ENCODE results near the gene ZNF608.

The ZNF608 gene

GRCh38 chr5:124745007-124745927 lies 1.2 kb downstream of the ZNF608 start:
- H3K27ac Mint-ChIP-seq: no peak overlapping the region
- peaks cover 30% of the 10 kb centered on the region for H3K4me1 Mint-ChIP-seq
- H3K4me3 Mint-ChIP-seq: no peak overlapping the region
- H3K9me3 Mint-ChIP-seq: no peaks in the 10 kb centered on the region
- DNase-seq: no peak
- peaks cover 46% of the 10 kb centered on the region for H3K27me3 Mint-ChIP-seq
- ATAC-seq: no peak
- H3K36me3 Mint-ChIP-seq (ENCODE audit: low read depth): no peaks in the 10 kb centered on the region

GRCh38 chr5:124744170-124744971 lies 2.1 kb downstream of the ZNF608 start:
- Mint-ChIP-seq H3K27ac (no peak overlapping the region), H3K27me3 (peaks cover 44% of the 10 kb centered on the region), H3K9me3 (no peaks in the 10 kb centered on the region), H3K4me1 (peaks cover 30% of the 10 kb centered on the region), H3K36me3 (ENCODE audit: low read depth) (no peaks in the 10 kb centered on the region), H3K4me3 (no peak overlapping the region)
- DNase-seq (no peak), ATAC-seq (no peak)

GRCh38 chr5:124743602-124744169 lies 2.8 kb downstream of the ZNF608 start:
- H3K4me3 Mint-ChIP-seq: no peak overlapping the region
- H3K27me3 Mint-ChIP-seq: peaks cover 37% of the 10 kb centered on the region

GRCh38 chr5:124742983-124743601 lies 3.3 kb downstream of the ZNF608 start:
- Mint-ChIP-seq H3K27ac (no peak overlapping the region), H3K4me1 (peaks cover 20% of the 10 kb centered on the region), H3K9me3 (no peaks in the 10 kb centered on the region), H3K27me3 (peaks cover 31% of the 10 kb centered on the region), H3K4me3 (no peak overlapping the region), H3K36me3 (ENCODE audit: low read depth) (no peaks in the 10 kb centered on the region)
- DNase-seq (no peak), ATAC-seq (no peak)

More at GRCh38 chr5:124743602-124744169, 2.8 kb downstream of the ZNF608 start:
- ATAC-seq (no peak), DNase-seq (no peak)
- Mint-ChIP-seq H3K27ac (no peak overlapping the region), H3K36me3 (ENCODE audit: low read depth) (no peaks in the 10 kb centered on the region), H3K9me3 (no peaks in the 10 kb centered on the region), H3K4me1 (peaks cover 26% of the 10 kb centered on the region)

- Mint-ChIP-seq H3K27ac (no peak overlapping the region), H3K27me3 (peaks cover 25% of the 10 kb centered on the region), H3K4me3 (no peak overlapping the region), H3K9me3 (no peaks in the 10 kb centered on the region), H3K36me3 (ENCODE audit: low read depth) (no peaks in the 10 kb centered on the region), H3K4me1 (peaks cover 14% of the 10 kb centered on the region)
- no peak for DNase-seq
- ATAC-seq: no peak
These were observed 3.9 kb downstream of the ZNF608 start for GRCh38 chr5:124742521-124742920.

GRCh38 chr5:124741711-124742496 lies 4.5 kb downstream of the ZNF608 start:
- Mint-ChIP-seq H3K36me3 (ENCODE audit: low read depth) (no peaks in the 10 kb centered on the region), H3K4me3 (no peak overlapping the region), H3K27me3 (peaks cover 19% of the 10 kb centered on the region), H3K9me3 (no peaks in the 10 kb centered on the region), H3K27ac (no peak overlapping the region), H3K4me1 (peaks cover 9% of the 10 kb centered on the region)
- no peak for ATAC-seq
- no peak for DNase-seq

- Mint-ChIP-seq H3K4me3 (no peak overlapping the region), H3K27me3 (peaks cover 16% of the 10 kb centered on the region), H3K36me3 (ENCODE audit: low read depth) (no peaks in the 10 kb centered on the region), H3K27ac (no peak overlapping the region), H3K4me1 (peaks cover 7% of the 10 kb centered on the region), H3K9me3 (no peaks in the 10 kb centered on the region)
- no peak for ATAC-seq
- DNase-seq: no peak
These were observed 5.4 kb downstream of the ZNF608 start for GRCh38 chr5:124740991-124741583.

GRCh38 chr5:124740071-124740470 lies 6.4 kb downstream of the ZNF608 start:
- Mint-ChIP-seq H3K36me3 (ENCODE audit: low read depth) (no peaks in the 10 kb centered on the region), H3K4me3 (no peak overlapping the region), H3K27ac (no peak overlapping the region), H3K27me3 (peaks cover 18% of the 10 kb centered on the region), H3K9me3 (peaks cover 3% of the 10 kb centered on the region), H3K4me1 (peaks cover 6% of the 10 kb centered on the region)
- ATAC-seq (no peak), DNase-seq (no peak)

GRCh38 chr5:124739634-124740025 lies 6.8 kb downstream of the ZNF608 start:
- H3K9me3 Mint-ChIP-seq: peaks cover 3% of the 10 kb centered on the region
- H3K27ac Mint-ChIP-seq: no peak overlapping the region

GRCh38 chr5:124738681-124739633 lies 7.5 kb downstream of the ZNF608 start:
- Mint-ChIP-seq H3K4me1 (peaks cover 6% of the 10 kb centered on the region), H3K9me3 (peaks cover 3% of the 10 kb centered on the region), H3K27me3 (peaks cover 23% of the 10 kb centered on the region), H3K36me3 (ENCODE audit: low read depth) (no peaks in the 10 kb centered on the region), H3K4me3 (no peak overlapping the region), H3K27ac (no peak overlapping the region)
- no peak for DNase-seq
- ATAC-seq: no peak

More at GRCh38 chr5:124739634-124740025, 6.8 kb downstream of the ZNF608 start:
- Mint-ChIP-seq H3K27me3 (peaks cover 19% of the 10 kb centered on the region), H3K4me1 (peaks cover 6% of the 10 kb centered on the region), H3K4me3 (no peak overlapping the region), H3K36me3 (ENCODE audit: low read depth) (no peaks in the 10 kb centered on the region)
- ATAC-seq: no peak
- DNase-seq: no peak

GRCh38 chr5:124737651-124738050 lies 8.8 kb downstream of the ZNF608 start:
- H3K4me1 Mint-ChIP-seq: peaks cover 7% of the 10 kb centered on the region
- DNase-seq (no peak), ATAC-seq (no peak)
- no peak overlapping the region for H3K27ac Mint-ChIP-seq
- H3K4me3 Mint-ChIP-seq: no peak overlapping the region
- H3K36me3 Mint-ChIP-seq (ENCODE audit: low read depth): no peaks in the 10 kb centered on the region
- H3K27me3 Mint-ChIP-seq: peaks cover 24% of the 10 kb centered on the region
- peaks cover 3% of the 10 kb centered on the region for H3K9me3 Mint-ChIP-seq

GRCh38 chr5:124736805-124737188 lies 9.6 kb downstream of the ZNF608 start:
- peaks cover 11% of the 10 kb centered on the region for H3K4me1 Mint-ChIP-seq
- no peak for DNase-seq
- no peaks in the 10 kb centered on the region for H3K36me3 Mint-ChIP-seq (ENCODE audit: low read depth)
- H3K27me3 Mint-ChIP-seq: peaks cover 28% of the 10 kb centered on the region
- no peak for ATAC-seq
- H3K27ac Mint-ChIP-seq: no peak overlapping the region
- peaks cover 3% of the 10 kb centered on the region for H3K9me3 Mint-ChIP-seq
- H3K4me3 Mint-ChIP-seq: no peak overlapping the region

All from activated naive CD8-positive, alpha-beta T cell treated with anti-CD3 and anti-CD28 coated beads, Interleukin-2, amount 50 U/mL, for 24 hours (primary cell).